GM10266 (cell line): Measurements from ENCODE around the gene SFXN3.

Experiments
- DNase-seq: peaks from one replicate; pipeline ENCODE4 v3.0.0; 2012; ENCODE audit errors: extremely low spot score
- CTCF ChIP-seq: IDR thresholded peaks from 2 replicates; pipeline ENCODE4 v1.5.1; 2012; ENCODE audit warnings: mild to moderate bottlenecking, low read depth; ENCODE audit not compliant: control insufficient read depth, insufficient read depth; ENCODE audit errors: missing control alignments

Gene SFXN3

GRCh38 chr10:101018118-101018599 lies 12.9 kb upstream of the SFXN3 start:
- TF ChIP-seq CTCF, result no peak
- no peak for DNase-seq

GRCh38 chr10:101018600-101019439 lies 12.2 kb upstream of the SFXN3 start:
- DNase-seq, result peak; percentile 84
- TF ChIP-seq CTCF, result peak; percentile 85

GRCh38 chr10:101019440-101019703 lies 11.7 kb upstream of the SFXN3 start:
- DNase-seq, result no peak
- TF ChIP-seq CTCF, result no peak

GRCh38 chr10:101020427-101021075 lies 10.5 kb upstream of the SFXN3 start:
- DNase-seq, result no peak
- no peak for TF ChIP-seq CTCF

GRCh38 chr10:101021239-101021638 lies 9.8 kb upstream of the SFXN3 start:
- DNase-seq, result no peak
- TF ChIP-seq CTCF, result no peak

- TF ChIP-seq CTCF, result no peak
- DNase-seq, result no peak
Observed at GRCh38 chr10:101021692-101022251, 9.3 kb upstream of the SFXN3 start.
